ENCODE measurements around the gene NIPBL. TPM values are rescaled to one million over a fixed set of nuclear protein-coding genes. Genes with fewer than 3 reads are reported as not detected.
"Not testable (repeated sequence)": the region's sequence is repeated elsewhere in the genome, so short reads cannot be mapped to it uniquely, and the experiment has no call there.

NIPBL gene
- total RNA-seq, 1 donor from 2014 or later = 39.2 TPM

DNA sequence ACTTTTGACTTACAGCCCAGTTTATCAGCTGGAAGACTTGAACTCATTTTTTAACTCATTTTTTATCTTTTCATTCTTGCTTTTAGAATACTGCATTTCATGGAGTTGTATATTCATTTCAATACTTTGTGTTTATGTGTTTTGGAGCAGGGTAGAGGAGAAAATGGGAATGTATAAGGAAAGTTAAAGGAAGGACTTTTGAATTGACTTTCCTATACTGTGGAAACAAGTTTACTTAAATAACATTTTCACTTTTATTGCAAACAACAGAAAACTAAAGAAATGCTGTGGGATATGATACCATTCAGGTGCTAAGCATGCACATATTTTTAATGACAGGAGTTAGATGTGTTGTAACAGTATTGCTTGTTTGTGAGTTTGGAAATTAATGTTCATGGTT, 11.7 kb downstream of the NIPBL start:
- intact Hi-C loops (cut with micrococcal nuclease) = no loop called here
- Histone ChIP-seq H3K4me3 (no peak overlapping the region), H3K9me3 (replicated peaks) (no peaks in the 10 kb centered on the region), H3K27ac (replicated peaks) (no peak overlapping the region), H3K27me3 (ENCODE audit: low read depth) (no peaks in the 10 kb centered on the region), H3K36me3 (peaks cover 9% of the 10 kb centered on the region), H3K4me1 (peaks cover 70% of the 10 kb centered on the region)
- TF ChIP-seq, protein P1, sequence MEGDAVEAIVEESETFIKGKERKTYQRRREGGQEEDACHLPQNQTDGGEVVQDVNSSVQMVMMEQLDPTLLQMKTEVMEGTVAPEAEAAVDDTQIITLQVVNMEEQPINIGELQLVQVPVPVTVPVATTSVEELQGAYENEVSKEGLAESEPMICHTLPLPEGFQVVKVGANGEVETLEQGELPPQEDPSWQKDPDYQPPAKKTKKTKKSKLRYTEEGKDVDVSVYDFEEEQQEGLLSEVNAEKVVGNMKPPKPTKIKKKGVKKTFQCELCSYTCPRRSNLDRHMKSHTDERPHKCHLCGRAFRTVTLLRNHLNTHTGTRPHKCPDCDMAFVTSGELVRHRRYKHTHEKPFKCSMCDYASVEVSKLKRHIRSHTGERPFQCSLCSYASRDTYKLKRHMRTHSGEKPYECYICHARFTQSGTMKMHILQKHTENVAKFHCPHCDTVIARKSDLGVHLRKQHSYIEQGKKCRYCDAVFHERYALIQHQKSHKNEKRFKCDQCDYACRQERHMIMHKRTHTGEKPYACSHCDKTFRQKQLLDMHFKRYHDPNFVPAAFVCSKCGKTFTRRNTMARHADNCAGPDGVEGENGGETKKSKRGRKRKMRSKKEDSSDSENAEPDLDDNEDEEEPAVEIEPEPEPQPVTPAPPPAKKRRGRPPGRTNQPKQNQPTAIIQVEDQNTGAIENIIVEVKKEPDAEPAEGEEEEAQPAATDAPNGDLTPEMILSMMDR (IDR thresholded peaks at IDR 0.05; ENCODE audit: borderline replicate concordance) = no peak
- no peak for DNase-seq

DNA sequence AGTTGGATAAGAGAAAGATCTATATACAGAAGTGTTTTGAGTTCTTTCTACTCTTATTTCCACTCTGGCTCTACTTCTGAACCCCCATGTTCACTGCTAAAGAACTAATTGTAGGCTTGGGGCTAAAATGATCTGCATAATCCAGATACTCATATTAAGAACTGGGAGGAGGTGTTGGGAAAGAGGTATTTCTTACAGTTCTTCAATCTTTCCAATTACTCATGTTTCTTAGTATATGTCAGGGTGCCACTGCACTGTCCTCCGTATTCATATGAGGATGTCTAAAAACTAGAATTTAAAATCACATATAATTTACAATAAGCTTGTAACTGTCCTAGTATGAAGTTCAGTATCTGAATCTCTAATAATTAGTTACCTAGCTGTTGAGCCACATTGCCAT, 12.7 kb downstream of the NIPBL start:
- H3K27me3 ChIP-seq (ENCODE audit: low read depth) = no peaks in the 10 kb centered on the region

DNA sequence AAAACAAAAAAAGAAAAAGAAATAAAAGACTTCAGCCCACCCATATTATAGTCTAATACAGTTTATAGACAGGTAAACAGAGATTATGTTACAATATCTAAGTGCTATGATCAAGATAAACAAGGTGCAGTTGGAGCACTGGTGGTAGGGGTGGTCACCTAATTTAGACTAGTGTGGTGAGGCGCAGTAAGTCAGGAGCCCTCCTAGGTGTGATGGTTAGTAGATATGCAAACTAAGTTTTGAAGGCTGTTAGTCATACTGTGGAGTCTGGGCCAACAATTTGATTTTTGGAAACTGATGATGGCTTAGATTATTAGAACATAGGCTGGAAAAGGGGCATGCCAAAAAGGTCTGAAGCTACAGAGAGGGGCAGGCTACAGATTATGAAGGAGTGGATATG, 14.7 kb downstream of the NIPBL start:
- Histone ChIP-seq H3K27me3 (ENCODE audit: low read depth) (no peaks in the 10 kb centered on the region), H3K4me3 (no peak overlapping the region), H3K27ac (replicated peaks) (no peak overlapping the region), H3K36me3 (no peaks in the 10 kb centered on the region), H3K4me1 (peaks cover 66% of the 10 kb centered on the region), H3K9me3 (replicated peaks) (no peaks in the 10 kb centered on the region)
- intact Hi-C loops (cut with micrococcal nuclease) = no loop called here
- TF ChIP-seq, protein P1 (IDR thresholded peaks at IDR 0.05; ENCODE audit: borderline replicate concordance) = no peak
- no peak for DNase-seq

More for the DNA sequence above, 12.7 kb downstream of the NIPBL start:
- intact Hi-C loops (cut with micrococcal nuclease) = no loop called here
- Histone ChIP-seq H3K4me1 (peaks cover 70% of the 10 kb centered on the region), H3K36me3 (peaks cover 9% of the 10 kb centered on the region), H3K4me3 (no peak overlapping the region), H3K27ac (replicated peaks) (no peak overlapping the region), H3K9me3 (replicated peaks) (no peaks in the 10 kb centered on the region)
- TF ChIP-seq, protein P1 (IDR thresholded peaks at IDR 0.05; ENCODE audit: borderline replicate concordance) = no peak
- no peak for DNase-seq

DNA sequence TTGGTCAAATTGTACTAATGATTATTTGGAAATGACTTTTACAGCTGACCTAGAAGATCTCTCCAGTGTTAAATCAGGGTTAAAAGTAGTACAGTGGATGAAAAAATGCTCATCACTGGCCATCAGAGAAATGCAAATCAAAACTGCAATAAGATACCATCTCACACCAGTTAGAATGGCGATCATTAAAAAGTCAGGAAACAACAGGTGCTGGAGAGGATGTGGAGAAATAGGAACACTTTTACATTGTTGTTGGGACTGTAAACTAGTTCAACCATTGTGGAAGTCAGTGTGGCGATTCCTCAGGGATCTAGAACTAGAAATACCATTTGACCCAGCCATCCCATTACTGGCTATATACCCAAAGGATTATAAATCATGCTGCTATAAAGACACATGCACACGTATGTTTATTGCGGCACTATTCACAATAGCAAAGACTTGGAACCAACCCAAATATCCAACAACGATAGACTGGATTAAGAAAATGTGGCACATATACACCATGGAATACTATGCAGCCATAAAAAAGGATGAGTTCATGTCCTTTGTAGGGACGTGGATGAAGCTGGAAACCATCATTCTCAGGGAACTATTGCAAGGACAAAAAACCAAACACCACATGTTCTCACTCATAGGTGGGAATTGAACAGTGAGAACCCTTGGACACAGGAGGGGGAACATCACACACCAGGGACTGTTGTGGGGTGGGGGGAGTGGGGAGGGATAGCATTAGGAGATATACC, 15.7 kb downstream of the NIPBL start:
- H3K27me3 ChIP-seq (ENCODE audit: low read depth); DNase-seq; H3K9me3 ChIP-seq (replicated peaks); H3K27ac ChIP-seq (replicated peaks); intact Hi-C loops (cut with micrococcal nuclease); H3K36me3 ChIP-seq; H3K4me3 ChIP-seq: not testable (repeated sequence)
- peaks cover 61% of the 10 kb centered on the region for H3K4me1 ChIP-seq

DNA sequence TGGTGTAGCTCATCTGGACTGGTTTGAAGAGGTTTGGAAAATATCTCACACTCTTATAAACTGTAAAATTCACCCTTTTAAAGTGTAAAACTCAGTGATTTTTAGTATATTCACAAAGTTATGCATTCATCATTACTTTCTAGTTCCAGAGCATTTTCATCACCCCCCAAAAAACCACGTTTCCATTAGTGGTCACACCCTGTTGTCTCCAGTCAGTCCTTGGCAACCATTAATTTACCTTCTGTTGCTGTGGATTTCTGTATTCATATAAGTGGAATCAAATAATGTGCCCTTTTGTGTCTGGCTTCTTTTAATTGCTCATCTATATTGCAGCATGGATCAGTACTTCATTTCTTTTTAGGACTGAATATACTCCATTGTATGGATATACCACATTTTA, 18.4 kb downstream of the NIPBL start:
- Histone ChIP-seq H3K27ac (replicated peaks) (no peak overlapping the region), H3K4me1 (peaks cover 62% of the 10 kb centered on the region), H3K4me3 (no peak overlapping the region), H3K36me3 (no peaks in the 10 kb centered on the region), H3K27me3 (ENCODE audit: low read depth) (no peaks in the 10 kb centered on the region), H3K9me3 (replicated peaks) (no peaks in the 10 kb centered on the region)
- intact Hi-C loops (cut with micrococcal nuclease) = no loop called here
- TF ChIP-seq, protein P1 (IDR thresholded peaks at IDR 0.05; ENCODE audit: borderline replicate concordance) = no peak
- no peak for DNase-seq

DNA sequence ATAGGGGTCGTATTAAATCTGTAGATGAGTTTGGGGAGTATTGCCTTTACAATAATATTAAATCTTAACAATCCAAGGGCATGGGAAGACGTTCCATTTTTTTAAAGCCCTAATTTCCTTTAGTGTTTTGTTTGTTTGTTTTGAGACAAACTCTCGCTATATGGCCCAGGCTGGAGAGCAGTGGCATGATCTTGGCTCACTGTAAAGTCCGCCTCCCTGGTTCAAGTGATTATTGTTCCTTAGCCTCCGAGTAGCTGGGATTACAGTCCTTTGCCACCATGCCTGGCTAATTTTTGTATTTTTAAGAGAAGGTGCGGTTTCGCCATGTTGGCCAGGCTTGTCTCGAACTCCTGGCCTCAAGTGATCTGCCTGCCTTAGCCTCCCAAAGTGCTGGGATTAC, 19.9 kb downstream of the NIPBL start:
- H3K9me3 ChIP-seq (replicated peaks) = no peaks in the 10 kb centered on the region
- H3K4me1 ChIP-seq = peaks cover 69% of the 10 kb centered on the region
- TF ChIP-seq, protein P1 (IDR thresholded peaks at IDR 0.05; ENCODE audit: borderline replicate concordance) = no peak
- H3K27ac ChIP-seq (replicated peaks) = no peak overlapping the region
- H3K27me3 ChIP-seq (ENCODE audit: low read depth) = no peaks in the 10 kb centered on the region
- intact Hi-C loops (cut with micrococcal nuclease) = no loop called here
- H3K4me3 ChIP-seq = no peak overlapping the region
- DNase-seq = no peak
- no peaks in the 10 kb centered on the region for H3K36me3 ChIP-seq

All from left ventricle myocardium inferior (tissue), 1 donor.